MM.1S (cell line): ENCODE measurements around the gene VTI1B.

Source experiments
- DNase-seq: peaks from one replicate; pipeline ENCODE4 v3.0.0-alpha.2; 2015
- H2AFZ ChIP-seq: fragments of 300-600 bp; sonication (generic); 2 replicates; pipeline ENCODE4 v1.6.0; 2016; ENCODE audit warnings: antibody characterized with exemption, low read length
- H3F3A ChIP-seq: fragments of 300-600 bp; sonication (generic); 2 replicates; pipeline ENCODE4 v1.6.1; 2016; ENCODE audit warnings: mild to moderate bottlenecking, antibody characterized with exemption, low read length, moderate library complexity, mixed read lengths; ENCODE audit not compliant: insufficient read depth
- H3K27ac ChIP-seq: fragments of 300-600 bp; sonication (generic); 2 replicates; pipeline ENCODE4 v1.5.1; 2016; ENCODE audit warnings: mild to moderate bottlenecking, low read length
- H3K27me3 ChIP-seq: fragments of 300-600 bp; sonication (generic); replicated peaks from 2 replicates; pipeline ENCODE4 v1.6.0; 2016; ENCODE audit warnings: low read length; ENCODE audit not compliant: insufficient read depth
- H3K36me3 ChIP-seq: fragments of 300-600 bp; sonication (generic); replicated peaks from 2 replicates; pipeline ENCODE4 v1.6.1; 2016; ENCODE audit warnings: mild to moderate bottlenecking, low read length, mixed read lengths; ENCODE audit not compliant: insufficient read depth
- H3K4me1 ChIP-seq: fragments of 300-600 bp; sonication (generic); 2 replicates; pipeline ENCODE4 v1.6.1; 2016; ENCODE audit warnings: low read length, mixed read lengths
- H3K4me2 ChIP-seq: fragments of 300-600 bp; sonication (generic); 2 replicates; pipeline ENCODE4 v1.6.0; 2016; ENCODE audit warnings: low read depth, low read length
- H3K4me3 ChIP-seq: fragments of 300-600 bp; sonication (generic); 2 replicates; pipeline ENCODE4 v1.5.1; 2016; ENCODE audit warnings: low read length, mixed read lengths
- H3K79me2 ChIP-seq: fragments of 300-600 bp; sonication (generic); 2 replicates; pipeline ENCODE4 v1.6.1; 2016; ENCODE audit warnings: mixed run types, low read length, mixed read lengths
- H3K9ac ChIP-seq: fragments of 300-600 bp; sonication (generic); 2 replicates; pipeline ENCODE4 v1.6.1; 2016; ENCODE audit warnings: low read length, mixed read lengths
- H3K9me2 ChIP-seq: fragments of 300-600 bp; sonication (generic); replicated peaks from 2 replicates; pipeline ENCODE4 v1.6.1; 2016; ENCODE audit warnings: mild to moderate bottlenecking, low read length, mixed read lengths; ENCODE audit not compliant: insufficient read depth
- H3K9me3 ChIP-seq: fragments of 300-600 bp; sonication (generic); replicated peaks from 2 replicates; pipeline ENCODE4 v1.6.1; 2016; ENCODE audit warnings: mild to moderate bottlenecking, low read length, mixed read lengths; ENCODE audit not compliant: insufficient read depth
- H4K20me1 ChIP-seq: fragments of 300-600 bp; sonication (generic); 2 replicates; pipeline ENCODE4 v1.6.1; 2016; ENCODE audit warnings: mild to moderate bottlenecking, low read length, moderate library complexity, mixed read lengths; ENCODE audit not compliant: insufficient read depth
- CTCF ChIP-seq: fragments of 300-600 bp; sonication (generic); IDR thresholded peaks from 2 replicates; pipeline ENCODE4 v1.5.1; 2016; ENCODE audit warnings: antibody characterized with exemption, low read length, mixed read lengths
- EZH2 ChIP-seq: fragments of 300-600 bp; sonication (generic); optimal IDR thresholded peaks from 2 replicates; pipeline ENCODE3; 2017; ENCODE audit warnings: low read depth, mild to moderate bottlenecking, antibody characterized with exemption, low read length, mixed read lengths
- EZH2phosphoT487 ChIP-seq: fragments of 300-600 bp; sonication (generic); IDR thresholded peaks from 2 replicates; pipeline ENCODE4 v1.6.1; 2018; ENCODE audit warnings: antibody characterized with exemption, low read length

Gene VTI1B

GRCh38 chr14:67623114-67623513 is 51.3 kb downstream of the VTI1B start:
- Histone ChIP-seq H2AFZ (no peak overlapping the region), H4K20me1 (no peaks in the 10 kb centered on the region), H3K4me3 (no peak overlapping the region), H3K27ac (no peak overlapping the region), H3K36me3 (no peaks in the 10 kb centered on the region), H3F3A (peaks cover 9% of the 10 kb centered on the region), H3K9ac (no peak overlapping the region), H3K79me2 (no peaks in the 10 kb centered on the region), H3K9me3 (no peaks in the 10 kb centered on the region), H3K9me2 (no peaks in the 10 kb centered on the region), H3K4me1 (0 out of 2 replicates have a peak, but pooled peaks cover 2% of the 10 kb centered on the region), H3K4me2 (no peak overlapping the region), H3K27me3 (no peaks in the 10 kb centered on the region)
- no peak for TF ChIP-seq EZH2
- TF ChIP-seq CTCF = no peak
- no peak for TF ChIP-seq EZH2phosphoT487
- no peak for DNase-seq

GRCh38 chr14:67622675-67623074 is 51.8 kb downstream of the VTI1B start:
- H3K9ac ChIP-seq = no peak overlapping the region
- peaks cover 9% of the 10 kb centered on the region for H3F3A ChIP-seq
- H3K9me2 ChIP-seq = no peaks in the 10 kb centered on the region
- H3K79me2 ChIP-seq = no peaks in the 10 kb centered on the region
- H4K20me1 ChIP-seq = no peaks in the 10 kb centered on the region
- H3K27me3 ChIP-seq = no peaks in the 10 kb centered on the region
- DNase-seq = no peak
- H3K9me3 ChIP-seq = no peaks in the 10 kb centered on the region
- no peaks in the 10 kb centered on the region for H3K36me3 ChIP-seq
- H3K4me3 ChIP-seq = no peak overlapping the region
- H3K4me2 ChIP-seq = no peak overlapping the region
- H3K4me1 ChIP-seq = 0 out of 2 replicates have a peak, but pooled peaks cover 2% of the 10 kb centered on the region
- H2AFZ ChIP-seq = no peak overlapping the region
- no peak overlapping the region for H3K27ac ChIP-seq
- TF ChIP-seq EZH2 (no peak), CTCF (no peak), EZH2phosphoT487 (no peak)

GRCh38 chr14:67620217-67620785 is 54.1 kb downstream of the VTI1B start:
- H4K20me1 ChIP-seq = no peaks in the 10 kb centered on the region
- peaks cover 9% of the 10 kb centered on the region for H3F3A ChIP-seq
- 0 out of 2 replicates have a peak, but pooled peaks cover 2% of the 10 kb centered on the region for H3K4me1 ChIP-seq
- no peaks in the 10 kb centered on the region for H3K27me3 ChIP-seq
- no peak overlapping the region for H3K27ac ChIP-seq
- H2AFZ ChIP-seq = peak overlapping the region; percentile 78; the same call in 1 of the 2 replicates
- DNase-seq = no peak
- peak overlapping the region; percentile 72 for H3K4me3 ChIP-seq
- no peaks in the 10 kb centered on the region for H3K9me3 ChIP-seq
- H3K9me2 ChIP-seq = no peaks in the 10 kb centered on the region
- H3K79me2 ChIP-seq = no peaks in the 10 kb centered on the region
- H3K36me3 ChIP-seq = no peaks in the 10 kb centered on the region
- peak overlapping the region; percentile 83 for H3K4me2 ChIP-seq
- H3K9ac ChIP-seq = peak overlapping the region; percentile 60; the same call in 1 of the 2 replicates
- TF ChIP-seq EZH2phosphoT487 = no peak
- TF ChIP-seq CTCF = no peak
- TF ChIP-seq EZH2 = no peak
